HG02571 (cell line): ENCODE results near the gene CWC22.
"Not testable (repeated sequence)": the region's sequence is repeated elsewhere in the genome, so short reads cannot be mapped to it uniquely, and the experiment has no call there.

ENCODE experiments used
- ATAC-seq: cut with Tn5 transposase; IDR thresholded peaks from one replicate; pipeline ENCODE4 v1.9.1; 2021; ENCODE audit warnings: mild to moderate bottlenecking, moderate library complexity; ENCODE audit not compliant: unreplicated experiment

CWC22 gene

DNA sequence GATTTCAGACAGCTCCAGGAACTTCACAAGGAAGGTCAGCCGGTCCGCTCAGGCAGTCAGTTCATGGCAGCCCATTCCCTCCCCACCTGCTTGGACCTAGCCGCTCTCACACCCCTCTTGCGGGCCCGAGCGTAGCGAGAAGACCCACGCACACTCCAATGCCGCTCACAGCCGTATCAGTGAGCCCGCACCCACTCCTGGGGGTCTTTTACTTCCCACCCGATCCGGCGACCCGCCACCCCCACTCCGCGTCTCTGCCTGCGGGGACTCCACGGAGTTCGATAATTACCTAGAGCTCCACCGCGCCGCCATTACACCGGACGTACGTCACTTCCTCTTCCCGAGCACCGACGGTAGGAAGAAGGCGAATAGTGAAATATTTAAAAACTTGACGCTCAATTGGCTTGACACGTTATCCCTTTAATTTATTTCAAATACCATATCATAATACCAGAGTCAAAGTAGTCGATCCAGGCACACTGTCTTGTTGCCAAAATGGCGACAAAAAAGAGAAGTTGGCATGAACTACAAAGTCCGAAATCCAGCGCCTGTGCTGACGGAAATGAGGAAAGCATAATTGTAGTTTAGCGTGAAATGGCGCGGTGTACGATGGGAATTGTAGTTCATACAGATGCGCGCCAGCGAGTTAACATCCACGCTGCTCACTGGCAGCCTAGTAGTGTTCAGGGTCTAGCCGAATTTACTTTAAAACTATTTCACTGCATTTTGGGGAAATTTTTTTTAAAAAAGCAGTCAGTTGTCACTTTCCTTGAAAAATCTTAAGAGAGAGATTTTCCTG is at the start of gene CWC22:
CWC22 (minus strand) TSS at position 517 of the 799 bp plus-strand sequence. CDS start 13,956 bp downstream, outside the sequence.
- peak; percentile 99 for ATAC-seq

DNA sequence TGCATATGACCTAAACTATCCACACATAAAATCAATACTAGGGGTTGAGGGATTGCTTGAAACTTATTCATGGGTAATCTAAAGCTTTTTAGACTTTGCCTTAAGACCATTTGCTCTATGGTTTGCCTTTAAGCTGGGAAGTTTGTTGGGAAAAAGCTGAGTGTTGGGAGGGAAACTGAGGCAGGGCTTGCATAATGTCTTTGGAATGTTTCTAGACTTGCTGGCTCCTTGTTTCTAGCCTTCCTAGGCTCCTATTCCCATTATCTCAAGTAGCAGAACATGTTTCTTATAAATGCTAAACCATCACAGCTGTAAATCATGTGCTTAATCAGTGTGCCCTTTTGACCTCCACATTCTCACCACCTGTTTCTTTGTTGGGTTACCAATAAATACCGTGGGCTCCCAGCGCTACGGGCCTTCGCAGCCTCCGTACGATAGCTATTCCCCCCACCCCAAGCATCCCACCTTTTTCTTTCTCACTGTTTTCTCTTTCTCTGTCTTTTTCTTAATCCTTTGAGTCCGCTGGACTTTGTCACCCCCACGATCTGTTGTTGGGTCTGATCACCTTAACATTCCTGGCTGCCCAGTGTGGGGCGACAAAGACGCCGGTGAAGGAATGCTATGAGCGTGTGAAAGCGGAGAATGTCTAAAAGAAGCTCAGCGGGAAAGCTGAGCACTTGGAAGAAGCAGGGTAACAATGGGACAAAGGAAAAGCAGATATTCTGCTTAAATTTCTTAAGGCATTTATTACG is 49.4 kb upstream of the CWC22 start:
- no peak for ATAC-seq

DNA sequence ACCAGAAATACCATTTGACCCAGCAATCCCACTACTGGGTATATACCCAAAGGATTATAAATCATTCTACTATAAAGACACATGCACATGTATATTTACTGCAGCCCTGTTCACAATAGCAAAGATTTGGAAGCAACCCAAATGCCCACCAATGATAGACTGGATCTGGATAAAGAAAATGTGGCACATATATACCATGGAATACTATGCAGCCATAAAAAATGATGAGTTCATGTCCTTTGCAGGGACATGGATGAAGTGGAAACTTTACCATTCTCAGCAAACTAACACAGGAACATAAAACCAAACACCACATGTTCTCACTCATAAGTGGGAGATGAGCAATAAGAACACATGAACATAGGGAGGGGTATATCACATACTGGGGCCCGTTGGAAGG is 47.5 kb upstream of the CWC22 start:
- ATAC-seq, result not testable (repeated sequence)

DNA sequence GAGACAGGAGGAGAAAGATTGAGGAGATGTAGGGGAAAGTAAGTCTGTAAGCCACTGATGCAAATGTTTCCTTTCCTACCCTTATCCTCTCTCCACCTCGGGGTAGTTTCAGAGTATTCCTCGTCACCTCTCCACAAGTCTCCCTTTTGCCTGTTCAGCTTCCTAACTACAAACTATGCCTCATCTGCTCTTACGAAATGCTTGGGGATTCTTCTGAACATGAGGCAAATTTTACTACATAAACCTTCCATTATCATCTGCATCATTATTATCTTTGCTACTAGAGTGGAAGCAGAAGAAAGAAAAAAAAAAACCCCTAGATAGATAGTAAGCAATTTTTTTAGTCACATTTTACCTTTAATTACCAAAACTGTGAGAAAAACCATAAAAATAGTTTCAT is 43.1 kb upstream of the CWC22 start:
- ATAC-seq, result no peak

DNA sequence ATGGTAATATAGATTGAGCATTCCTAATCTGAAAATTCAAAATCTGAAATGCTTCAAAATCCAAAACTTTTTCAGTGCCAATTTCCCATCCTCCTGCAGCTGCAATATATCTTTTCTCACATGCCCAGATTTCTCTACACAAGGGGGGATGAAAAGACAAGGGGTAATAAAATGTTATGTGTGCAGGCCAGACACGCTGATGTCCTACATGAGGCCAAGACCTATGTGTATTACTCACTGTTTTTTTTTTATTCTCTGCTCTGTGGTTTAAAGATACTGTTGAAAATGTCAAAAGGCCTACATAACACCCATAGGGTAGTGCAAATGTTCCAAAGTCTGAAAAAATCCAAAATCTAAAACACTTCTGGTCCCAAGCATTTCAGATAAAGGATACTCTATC is 41.2 kb upstream of the CWC22 start:
- ATAC-seq, result no peak

DNA sequence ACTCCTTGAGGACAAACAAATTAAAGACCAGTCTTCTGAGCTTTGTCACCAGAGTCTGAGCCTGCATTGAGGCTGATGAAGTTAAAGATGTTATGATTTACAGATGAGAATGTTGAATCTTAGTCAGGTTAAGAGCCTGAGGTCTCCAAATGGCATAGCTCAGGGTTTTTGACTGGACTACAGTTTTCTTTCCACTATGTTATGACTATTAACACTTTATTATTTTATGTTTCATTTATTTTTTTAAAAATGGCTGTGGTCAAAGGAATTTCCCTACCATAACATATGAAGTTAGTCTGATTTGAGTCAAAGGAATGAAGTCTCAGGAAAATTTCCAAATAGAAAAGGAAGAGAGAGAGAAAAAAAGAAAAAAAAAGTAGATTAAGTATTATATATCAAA is 39.7 kb upstream of the CWC22 start:
- no peak for ATAC-seq

DNA sequence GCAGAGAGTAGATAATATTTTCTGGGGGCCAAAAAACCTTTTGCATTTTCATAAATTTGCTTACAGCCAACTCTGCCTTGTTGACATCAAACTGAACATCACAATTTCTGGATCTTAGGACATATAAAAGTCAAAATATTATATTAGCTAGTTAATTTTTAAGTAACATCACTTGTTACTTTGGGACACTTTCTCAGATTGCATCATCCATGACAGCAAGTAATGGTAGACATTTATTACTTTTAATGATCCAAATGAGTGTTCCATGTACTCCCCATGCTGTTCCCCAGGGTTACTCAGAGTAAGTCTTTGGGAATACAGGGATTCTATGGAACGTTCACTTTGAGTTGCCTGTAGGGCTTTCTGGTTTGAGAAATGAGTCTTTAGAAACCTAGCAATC is 39.1 kb upstream of the CWC22 start:
- no peak for ATAC-seq

DNA sequence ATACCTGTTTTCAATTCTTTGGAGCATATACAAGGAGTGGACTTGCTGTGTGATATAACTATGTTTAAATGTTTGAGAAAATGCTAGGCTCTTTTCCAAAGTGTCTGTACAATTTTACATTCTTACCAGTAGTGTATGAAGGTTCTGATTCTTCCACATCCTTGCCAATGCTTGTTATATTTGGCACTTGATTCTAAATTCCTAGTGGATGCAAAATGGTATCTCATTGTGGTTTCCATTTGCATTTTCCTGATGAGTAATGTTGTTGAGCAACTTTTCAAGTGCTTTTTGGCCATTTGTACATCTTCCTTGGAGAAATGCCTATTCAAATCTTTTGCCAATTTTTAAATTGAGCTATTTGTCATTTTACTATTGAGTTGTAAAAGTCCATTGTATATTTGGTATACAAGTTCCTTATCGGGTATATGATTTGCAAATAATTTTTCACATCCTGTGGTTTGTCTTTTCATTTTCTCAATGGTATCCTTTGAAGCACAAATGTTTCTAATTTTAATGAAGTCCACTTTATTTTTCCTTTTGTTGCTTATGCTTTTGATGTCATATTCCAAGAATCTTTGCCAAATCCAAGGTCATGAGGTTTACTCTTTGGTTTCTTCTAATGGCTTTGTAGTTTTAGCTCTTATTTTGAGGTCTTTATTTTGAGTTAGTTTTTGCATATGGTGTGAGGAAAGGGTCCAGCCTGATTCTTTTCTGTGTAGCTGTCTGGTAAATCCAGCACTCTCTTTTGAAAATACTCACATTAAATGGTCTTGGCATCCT is 33.2 kb upstream of the CWC22 start:
- ATAC-seq, result no peak

DNA sequence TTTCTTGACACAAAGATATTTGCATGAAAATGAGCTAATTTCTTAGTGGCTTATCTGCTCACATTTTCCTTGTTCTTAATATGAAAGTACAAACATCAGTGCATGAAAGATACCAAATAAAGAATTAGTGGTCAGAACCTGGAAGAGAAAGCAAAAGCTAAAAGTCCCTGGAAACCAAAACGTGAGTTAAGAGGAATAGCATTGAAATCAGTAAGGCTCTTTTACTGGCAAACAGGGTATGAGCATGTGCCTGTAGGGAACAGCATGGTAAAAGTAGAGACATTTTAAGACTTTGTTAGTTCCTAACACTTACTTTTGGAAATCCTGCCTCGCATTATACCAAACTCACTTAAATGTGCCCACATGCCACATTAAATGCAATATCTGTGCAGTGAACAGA is 31.9 kb upstream of the CWC22 start:
- no peak for ATAC-seq

DNA sequence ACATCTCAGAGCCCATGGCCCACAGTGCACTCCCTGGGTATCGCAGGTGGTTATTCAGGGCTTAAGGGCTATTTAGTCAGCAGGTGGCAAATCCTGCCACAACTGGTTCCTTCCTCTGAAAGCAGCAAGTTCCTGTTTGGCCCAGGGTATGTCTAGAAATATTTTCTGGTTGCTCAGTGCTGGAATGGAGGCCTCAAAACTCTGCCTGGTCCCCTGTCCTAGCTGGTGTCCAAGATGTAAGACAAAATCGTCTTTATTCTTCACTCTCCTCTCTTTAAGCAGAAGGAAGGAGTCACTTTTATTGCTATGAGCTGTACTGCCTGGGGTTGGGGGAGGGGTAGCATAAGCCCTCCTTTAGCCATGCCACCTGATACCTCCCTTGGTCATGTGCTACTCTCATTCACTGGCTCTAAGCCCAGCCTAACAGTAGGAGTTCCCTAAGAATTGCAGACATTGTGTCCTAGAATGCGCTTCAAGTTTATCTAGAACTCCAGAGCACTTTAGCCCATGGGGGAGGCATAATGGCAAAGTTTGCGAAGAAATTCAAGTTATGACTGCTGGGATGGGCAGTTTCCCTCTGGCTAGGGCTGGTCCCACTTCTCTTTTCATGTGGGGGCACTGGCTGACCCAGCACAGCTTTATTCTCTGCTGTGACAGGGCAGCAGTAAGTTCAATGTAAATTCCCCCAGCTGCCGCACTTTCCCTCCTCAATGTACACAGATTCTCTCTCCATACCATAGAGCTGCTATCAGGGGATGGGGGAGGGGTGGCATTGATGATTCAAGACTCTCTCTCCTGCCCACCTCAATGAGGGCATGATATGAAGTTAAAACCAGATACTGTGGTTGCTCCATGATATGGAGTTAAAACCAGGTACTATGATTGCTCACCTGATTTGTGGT is 27.1 kb upstream of the CWC22 start:
- ATAC-seq, result no peak

DNA sequence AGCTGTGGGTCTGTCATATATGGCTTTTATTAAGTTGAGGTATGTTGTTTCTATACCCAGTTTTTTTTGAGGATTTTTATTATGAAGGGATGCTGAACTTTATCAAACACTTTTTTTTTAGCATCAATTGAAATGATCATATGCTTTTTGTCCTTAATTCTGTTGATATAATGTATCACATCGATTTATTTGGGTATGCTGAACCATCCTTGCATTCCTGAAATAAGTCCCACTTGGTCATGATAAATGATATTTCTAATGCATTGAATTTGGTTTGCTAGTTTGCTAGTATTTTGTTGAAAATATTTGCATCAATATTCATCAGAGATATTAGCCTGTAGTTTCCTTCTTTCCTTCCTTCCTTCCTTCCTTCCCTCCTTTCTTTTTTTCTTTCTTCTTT is 22.5 kb upstream of the CWC22 start:
- no peak for ATAC-seq

DNA sequence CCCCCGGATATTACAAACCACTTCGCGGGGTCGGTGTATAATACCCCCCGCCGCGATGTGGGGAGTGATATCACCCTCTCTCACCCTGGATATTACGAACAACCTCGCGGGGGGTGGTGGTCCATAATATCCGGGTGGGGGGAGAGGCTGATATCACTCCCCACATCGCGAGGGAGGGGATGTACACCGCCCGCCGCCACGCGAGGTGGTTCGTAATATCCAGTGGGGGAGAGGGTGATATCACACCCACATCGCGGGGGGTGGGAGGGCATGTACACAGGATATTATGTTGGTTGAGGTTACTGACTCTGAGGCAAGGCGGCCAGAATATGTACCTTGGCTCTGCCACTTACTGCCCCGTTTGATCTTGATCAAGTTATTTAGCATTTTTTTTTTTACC is 14.8 kb upstream of the CWC22 start:
- ATAC-seq, result no peak

DNA sequence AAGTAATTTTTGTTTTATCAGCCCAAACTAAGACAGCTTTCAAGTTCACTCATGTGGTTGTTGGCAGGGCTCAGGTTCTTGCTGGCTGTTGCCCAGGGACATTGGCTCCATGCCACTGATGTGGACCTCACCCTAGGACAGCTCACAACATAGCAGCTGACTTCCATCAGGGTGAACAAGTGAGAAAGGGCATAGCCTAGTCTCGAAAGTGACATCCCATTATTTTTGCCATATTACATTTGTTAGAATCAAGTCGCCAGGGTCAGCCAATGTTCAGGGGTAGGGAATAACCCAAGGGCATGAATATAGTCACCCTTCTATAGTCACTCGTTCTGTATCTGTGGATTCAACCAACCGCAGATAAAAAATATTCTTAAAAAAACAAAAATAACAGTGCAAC is 10.7 kb upstream of the CWC22 start:
- no peak for ATAC-seq

DNA sequence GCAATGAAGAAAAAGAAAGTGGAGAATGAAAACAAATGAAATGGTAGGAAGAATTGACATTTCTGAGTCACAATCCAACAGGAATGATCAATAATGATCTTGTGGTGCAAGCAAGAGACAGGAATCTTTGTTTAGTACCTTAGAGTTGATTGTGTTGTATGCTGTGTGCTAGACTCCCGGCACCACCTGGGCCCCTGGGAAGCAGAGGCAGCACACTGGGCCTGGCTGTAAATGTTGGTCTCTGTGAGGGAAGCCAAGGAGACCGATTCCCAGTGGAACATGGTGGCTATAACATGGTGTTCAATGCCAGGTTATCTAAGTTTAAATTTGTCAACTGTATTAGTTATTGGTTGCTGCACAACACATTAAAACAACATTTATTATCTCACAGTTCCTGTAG is 9.8 kb upstream of the CWC22 start:
- ATAC-seq, result no peak

DNA sequence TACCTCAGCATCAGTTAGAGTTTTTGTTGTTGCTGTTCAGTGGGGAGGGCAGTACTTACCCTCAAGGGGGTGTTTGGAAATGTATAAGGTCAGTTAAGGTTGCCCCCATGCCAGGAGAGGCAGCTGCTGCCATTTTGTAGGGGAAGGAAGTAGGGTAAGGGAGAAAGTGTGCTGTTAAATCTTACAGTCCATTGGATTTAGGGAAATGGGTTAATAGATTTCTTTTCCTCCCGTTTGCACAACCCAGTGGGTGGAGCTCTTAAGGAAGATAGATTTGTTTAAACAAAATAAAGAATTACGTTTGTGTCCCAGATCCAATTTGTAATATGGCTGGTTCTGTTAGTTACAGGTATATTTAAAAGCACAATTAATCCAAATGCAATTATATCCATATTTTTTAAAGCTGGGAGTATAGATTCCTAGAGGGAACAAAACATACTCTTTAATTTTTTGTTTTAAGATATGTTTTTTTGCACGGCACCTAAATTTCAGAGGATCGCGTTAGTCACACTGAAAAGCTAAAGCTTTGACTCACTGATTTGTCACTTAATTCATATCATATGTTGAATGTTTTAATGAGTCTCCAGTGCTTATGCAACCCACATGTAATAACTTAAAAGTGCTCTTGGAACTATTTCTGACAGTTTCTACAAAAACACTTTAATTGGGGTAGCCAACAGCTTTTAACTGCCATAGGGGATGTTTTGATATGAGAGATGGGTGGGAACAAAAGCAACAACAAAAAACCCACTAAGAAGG is 9.0 kb upstream of the CWC22 start:
- no peak for ATAC-seq

DNA sequence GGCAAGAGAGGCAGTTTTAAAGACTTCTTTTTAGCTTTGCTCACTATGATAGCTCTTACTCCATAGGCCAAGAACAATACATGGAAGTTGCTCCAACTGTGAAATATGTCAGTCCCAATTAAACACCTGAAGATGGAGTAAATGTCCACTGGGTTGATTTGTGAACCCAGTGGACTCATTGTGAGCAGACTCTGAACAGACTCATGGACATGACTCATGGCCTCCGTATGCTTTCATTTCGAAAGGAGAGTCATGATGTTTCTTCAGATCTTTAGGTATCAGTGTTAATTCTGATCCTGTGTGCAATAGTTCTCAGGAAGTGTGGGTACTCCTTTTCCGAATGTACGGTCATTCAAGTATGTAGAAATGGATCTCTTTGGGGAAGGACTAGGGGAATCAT is 5.4 kb upstream of the CWC22 start:
- no peak for ATAC-seq

DNA sequence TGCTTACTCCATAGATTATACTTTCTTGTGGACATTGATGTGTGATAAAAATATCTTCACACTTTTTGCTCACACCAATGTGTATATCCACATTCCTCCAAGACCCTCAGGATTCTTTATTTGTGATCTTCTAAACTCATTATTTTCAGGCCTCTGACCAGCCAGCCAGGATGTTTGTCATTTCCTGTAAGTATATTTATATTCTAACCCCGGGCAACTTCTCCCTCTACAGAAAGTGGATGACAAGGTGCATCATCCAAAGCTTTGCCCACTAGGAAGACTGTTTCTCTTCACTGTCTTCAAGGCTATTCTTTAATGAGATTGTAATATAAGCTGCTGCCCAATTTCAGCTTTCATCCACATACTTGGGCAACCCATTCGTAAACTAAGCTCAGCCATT is 3.6 kb upstream of the CWC22 start:
- ATAC-seq, result no peak

DNA sequence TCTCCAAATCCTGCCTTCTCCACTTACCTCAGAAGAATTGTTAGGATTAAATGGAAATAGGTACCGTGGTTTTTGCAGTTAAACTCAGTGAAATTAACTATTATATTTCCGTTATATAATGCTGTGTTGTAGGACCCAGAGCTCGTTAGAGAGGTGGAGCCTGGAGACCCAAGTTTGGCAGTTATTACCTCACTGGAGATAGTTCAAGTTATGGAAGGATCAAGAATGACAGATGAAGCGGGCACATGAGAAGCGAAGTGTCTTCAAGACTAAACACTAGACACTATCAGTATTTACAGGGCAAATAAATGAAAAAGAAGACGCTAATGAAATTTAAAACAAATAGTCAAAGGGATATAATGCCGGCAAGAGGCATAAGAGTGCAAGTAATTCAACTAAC is 866 bp downstream of the CWC22 start:
- ATAC-seq, result no peak

DNA sequence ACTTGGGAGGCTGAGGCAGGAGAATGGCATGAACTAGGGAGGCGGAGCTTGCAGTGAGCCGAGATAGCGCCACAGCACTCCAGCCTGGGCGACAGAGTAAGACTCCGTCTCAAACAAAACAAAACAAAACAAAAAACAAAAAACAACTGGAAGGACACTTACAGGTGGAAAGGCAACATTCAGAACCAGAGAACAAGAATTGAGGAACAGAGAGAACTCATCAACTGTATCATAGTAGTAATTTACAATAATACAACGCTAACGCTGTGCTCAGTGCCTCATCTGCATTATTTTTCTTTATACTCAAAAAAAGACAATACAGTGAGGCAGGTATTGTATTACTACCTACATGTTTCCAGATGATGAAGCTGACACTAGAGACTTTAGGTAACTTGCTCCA is 1.6 kb downstream of the CWC22 start:
- not testable (repeated sequence) for ATAC-seq

DNA sequence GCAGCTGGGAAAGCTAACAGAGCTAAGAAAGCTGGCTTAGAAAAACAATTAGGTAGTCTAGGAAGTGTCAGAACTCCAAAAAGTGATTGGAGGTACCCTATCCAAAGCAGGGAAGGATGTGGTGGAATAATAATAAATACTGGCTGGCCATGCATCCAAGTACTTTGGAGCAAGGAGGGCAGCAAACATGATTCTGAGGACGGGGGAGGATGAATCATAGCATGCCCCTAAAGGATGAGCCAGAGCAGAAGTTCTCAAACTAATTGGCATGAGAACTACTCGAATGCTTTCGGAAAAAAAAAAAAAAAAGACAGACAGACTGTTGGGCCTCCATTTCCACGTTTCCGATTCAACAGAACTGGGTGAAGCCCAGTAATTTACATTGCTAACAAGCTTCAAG is 2.4 kb downstream of the CWC22 start:
- ATAC-seq, result no peak
